OCI-LY1 (cell line): Measurements from ENCODE around the gene RNGTT.

ENCODE experiments used
- H2AFZ ChIP-seq: fragments of 200-600 bp; sonication (generic), shearing (Covaris generic); 2 replicates; pipeline ENCODE4 v1.6.0; 2014; ENCODE audit warnings: antibody characterized with exemption, mild to moderate bottlenecking, low read length
- H3F3A ChIP-seq: fragments of 200-600 bp; sonication (generic), shearing (Covaris generic); 2 replicates; pipeline ENCODE4 v1.6.0; 2014; ENCODE audit warnings: mild to moderate bottlenecking, antibody characterized with exemption, low read length, moderate library complexity; ENCODE audit not compliant: insufficient read depth
- H3K27ac ChIP-seq: fragments of 200-600 bp; sonication (generic); 2 replicates; pipeline ENCODE4 v1.5.1; 2014; ENCODE audit warnings: low read length, mixed run types, mild to moderate bottlenecking, low read depth; ENCODE audit not compliant: poor library complexity, severe bottlenecking
- H3K27me3 ChIP-seq: fragments of 200-600 bp; sonication (generic); 2 replicates; pipeline ENCODE4 v1.6.0; 2014; ENCODE audit warnings: antibody characterized with exemption, mild to moderate bottlenecking, low read length, moderate library complexity; ENCODE audit not compliant: insufficient read depth
- H3K36me3 ChIP-seq: fragments of 200-600 bp; sonication (generic); 2 replicates; pipeline ENCODE4 v1.6.1; 2014; ENCODE audit warnings: mild to moderate bottlenecking, antibody characterized with exemption, low read length, moderate library complexity, mixed read lengths; ENCODE audit not compliant: insufficient read depth
- H3K4me1 ChIP-seq: fragments of 200-600 bp; sonication (generic); 2 replicates; pipeline ENCODE4 v1.5.1; 2014; ENCODE audit warnings: mild to moderate bottlenecking, low read length, moderate library complexity; ENCODE audit not compliant: insufficient read depth, severe bottlenecking
- H3K4me2 ChIP-seq: fragments of 200-600 bp; sonication (generic), shearing (Covaris generic); 2 replicates; pipeline ENCODE4 v1.6.1; 2014; ENCODE audit warnings: low read length
- H3K4me3 ChIP-seq: fragments of 200-600 bp; sonication (generic); 2 replicates; pipeline ENCODE4 v1.5.1; 2014; ENCODE audit warnings: low read length, low read depth, mild to moderate bottlenecking, mixed read lengths; ENCODE audit not compliant: poor library complexity, severe bottlenecking
- H3K79me2 ChIP-seq: fragments of 200-600 bp; shearing (Covaris generic); 2 replicates; pipeline ENCODE4 v1.6.1; 2016; ENCODE audit warnings: mixed run types, low read length, mixed read lengths; ENCODE audit not compliant: insufficient read depth
- H3K9ac ChIP-seq: fragments of 200-600 bp; sonication (generic), shearing (Covaris generic); 2 replicates; pipeline ENCODE4 v1.6.1; 2014; ENCODE audit warnings: mild to moderate bottlenecking, low read length, mixed read lengths
- H3K9me2 ChIP-seq: fragments of 200-600 bp; sonication (generic), shearing (Covaris generic); 2 replicates; pipeline ENCODE4 v1.6.1; 2014; ENCODE audit warnings: low read depth, mild to moderate bottlenecking, low read length, mixed read lengths
- H3K9me3 ChIP-seq: fragments of 200-600 bp; shearing (Covaris generic); 2 replicates; pipeline ENCODE4 v1.6.1; 2014; ENCODE audit warnings: low read length, mixed read lengths
- H4K20me1 ChIP-seq: fragments of 200-600 bp; sonication (generic), shearing (Covaris generic); 2 replicates; pipeline ENCODE4 v1.6.0; 2016; ENCODE audit warnings: mild to moderate bottlenecking, low read length; ENCODE audit not compliant: insufficient read depth
- EZH2 ChIP-seq: fragments of 200-600 bp; sonication (generic), shearing (Covaris generic); IDR thresholded peaks from 2 replicates; pipeline ENCODE4 v1.8.0; 2017; ENCODE audit warnings: borderline replicate concordance, mixed run types, mild to moderate bottlenecking, antibody characterized with exemption, low read length, moderate library complexity, mixed read lengths
- TF ChIP-seq, protein P1 (sequence below): fragments of 200-600 bp; sonication (generic), shearing (Covaris generic); IDR thresholded peaks from 2 replicates; pipeline ENCODE4 v1.5.1; 2017; ENCODE audit warnings: mild to moderate bottlenecking, antibody characterized with exemption, low read length, moderate library complexity, mixed read lengths

RNGTT gene

DNA sequence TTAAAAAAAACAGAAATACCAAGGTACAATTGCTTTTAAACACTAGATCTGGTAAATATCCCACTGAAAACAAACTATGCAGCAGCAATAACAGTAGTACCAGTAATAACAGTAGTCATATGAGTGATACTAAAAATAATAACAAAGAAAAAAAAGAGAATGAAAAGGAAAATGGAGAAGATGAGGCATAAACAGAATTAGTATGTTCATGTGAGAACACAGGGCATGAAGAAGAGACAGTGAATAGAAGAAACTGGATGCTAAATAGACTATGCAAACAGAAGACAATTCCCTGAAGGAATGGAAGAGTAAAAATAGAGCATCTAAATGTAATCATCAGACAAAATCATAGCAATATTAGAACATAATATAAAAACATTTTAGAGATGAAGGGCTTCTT lies 121.1 kb downstream of the RNGTT start:
- no peak overlapping the region for H3K27ac ChIP-seq
- no peak overlapping the region for H3K9ac ChIP-seq
- no peaks in the 10 kb centered on the region for H3K27me3 ChIP-seq
- no peaks in the 10 kb centered on the region for H3K4me1 ChIP-seq
- H3F3A ChIP-seq = no peaks in the 10 kb centered on the region
- H3K9me2 ChIP-seq = no peaks in the 10 kb centered on the region
- peaks cover 11% of the 10 kb centered on the region for H3K9me3 ChIP-seq
- no peak overlapping the region for H3K4me3 ChIP-seq
- H4K20me1 ChIP-seq = no peaks in the 10 kb centered on the region
- H2AFZ ChIP-seq = no peak overlapping the region
- H3K79me2 ChIP-seq = no peaks in the 10 kb centered on the region
- no peak for TF ChIP-seq EZH2
- TF ChIP-seq, protein P1, sequence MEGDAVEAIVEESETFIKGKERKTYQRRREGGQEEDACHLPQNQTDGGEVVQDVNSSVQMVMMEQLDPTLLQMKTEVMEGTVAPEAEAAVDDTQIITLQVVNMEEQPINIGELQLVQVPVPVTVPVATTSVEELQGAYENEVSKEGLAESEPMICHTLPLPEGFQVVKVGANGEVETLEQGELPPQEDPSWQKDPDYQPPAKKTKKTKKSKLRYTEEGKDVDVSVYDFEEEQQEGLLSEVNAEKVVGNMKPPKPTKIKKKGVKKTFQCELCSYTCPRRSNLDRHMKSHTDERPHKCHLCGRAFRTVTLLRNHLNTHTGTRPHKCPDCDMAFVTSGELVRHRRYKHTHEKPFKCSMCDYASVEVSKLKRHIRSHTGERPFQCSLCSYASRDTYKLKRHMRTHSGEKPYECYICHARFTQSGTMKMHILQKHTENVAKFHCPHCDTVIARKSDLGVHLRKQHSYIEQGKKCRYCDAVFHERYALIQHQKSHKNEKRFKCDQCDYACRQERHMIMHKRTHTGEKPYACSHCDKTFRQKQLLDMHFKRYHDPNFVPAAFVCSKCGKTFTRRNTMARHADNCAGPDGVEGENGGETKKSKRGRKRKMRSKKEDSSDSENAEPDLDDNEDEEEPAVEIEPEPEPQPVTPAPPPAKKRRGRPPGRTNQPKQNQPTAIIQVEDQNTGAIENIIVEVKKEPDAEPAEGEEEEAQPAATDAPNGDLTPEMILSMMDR = no peak
- H3K4me2 ChIP-seq = no peak overlapping the region
- H3K36me3 ChIP-seq = peaks cover 54% of the 10 kb centered on the region

DNA sequence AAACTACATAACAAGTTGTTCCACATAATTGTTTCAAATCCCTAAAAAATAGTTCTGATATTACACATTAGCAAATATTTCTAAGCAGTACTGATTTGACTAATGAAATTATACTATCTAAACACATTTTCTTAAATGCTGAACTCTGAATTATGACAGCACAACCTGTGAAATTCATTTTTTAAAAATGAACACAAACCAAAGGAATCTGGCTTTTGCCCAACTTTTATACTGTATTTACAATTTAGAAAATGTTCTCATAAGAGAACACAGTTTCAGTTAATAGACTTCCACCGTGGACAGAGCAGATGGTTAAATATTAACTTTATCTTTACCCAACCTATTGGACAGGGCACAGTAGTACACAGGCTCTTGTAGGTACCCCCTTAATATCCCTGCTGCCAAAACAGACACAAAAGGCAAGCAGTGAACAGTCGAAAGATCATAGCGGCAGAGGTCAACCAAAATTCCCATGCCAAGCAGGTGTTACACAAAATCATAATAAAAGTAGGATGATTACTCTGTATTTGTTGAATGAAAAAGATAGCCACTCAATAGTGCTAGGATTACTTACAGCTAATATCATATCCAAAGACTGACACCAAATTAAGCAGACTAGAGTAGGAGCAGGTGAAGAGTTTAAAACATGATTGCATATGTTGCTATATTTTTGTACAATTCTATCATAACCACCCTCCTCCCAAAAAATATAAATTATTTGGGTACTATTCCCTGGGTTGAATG lies 122.5 kb downstream of the RNGTT start:
- peaks cover 22% of the 10 kb centered on the region for H3K9me3 ChIP-seq
- H3K9me2 ChIP-seq = no peaks in the 10 kb centered on the region
- H3K4me3 ChIP-seq = no peak overlapping the region
- H3K36me3 ChIP-seq = peaks cover 65% of the 10 kb centered on the region
- H3K27me3 ChIP-seq = no peaks in the 10 kb centered on the region
- H3K27ac ChIP-seq = no peak overlapping the region
- no peak overlapping the region for H3K9ac ChIP-seq
- H3K79me2 ChIP-seq = no peaks in the 10 kb centered on the region
- H2AFZ ChIP-seq = no peak overlapping the region
- TF ChIP-seq EZH2 = no peak
- TF ChIP-seq, protein P1 = no peak
- no peaks in the 10 kb centered on the region for H3F3A ChIP-seq
- no peaks in the 10 kb centered on the region for H3K4me1 ChIP-seq
- no peak overlapping the region for H3K4me2 ChIP-seq
- H4K20me1 ChIP-seq = no peaks in the 10 kb centered on the region

DNA sequence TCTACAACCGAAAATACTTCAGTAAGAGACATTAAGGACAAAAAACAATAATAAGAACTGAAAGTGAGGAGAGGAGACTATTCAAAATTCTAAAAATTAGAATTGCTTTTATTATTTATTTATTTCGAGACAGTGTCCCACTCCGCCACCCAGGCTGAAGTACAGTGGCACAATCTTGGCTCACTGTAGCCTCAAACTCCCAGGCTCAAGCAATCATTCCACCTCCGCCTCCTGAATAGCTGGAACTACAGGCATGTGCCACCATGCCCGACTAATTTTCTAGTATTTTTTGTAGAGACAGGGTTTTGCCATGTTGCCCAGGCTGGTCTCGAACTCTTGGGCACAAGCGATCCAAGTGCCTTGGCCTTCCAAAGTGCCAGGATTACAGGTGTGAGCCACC lies 123.1 kb downstream of the RNGTT start:
- Histone ChIP-seq H4K20me1 (no peaks in the 10 kb centered on the region), H3K4me3 (no peak overlapping the region), H3K9ac (no peak overlapping the region), H3K4me2 (no peak overlapping the region), H3K27me3 (no peaks in the 10 kb centered on the region), H3K9me2 (no peaks in the 10 kb centered on the region), H3K27ac (no peak overlapping the region), H3K9me3 (peaks cover 22% of the 10 kb centered on the region), H3F3A (no peaks in the 10 kb centered on the region), H3K36me3 (peaks cover 65% of the 10 kb centered on the region), H3K79me2 (no peaks in the 10 kb centered on the region), H3K4me1 (no peaks in the 10 kb centered on the region), H2AFZ (no peak overlapping the region)
- TF ChIP-seq, protein P1 = no peak
- TF ChIP-seq EZH2 = no peak
